Loucy (cell line): ENCODE measurements around the gene DGKB.

Source experiments
- H2AFZ ChIP-seq: fragments of 200-600 bp; sonication (generic); 2 replicates; pipeline ENCODE4 v1.6.0; 2016; ENCODE audit warnings: antibody characterized with exemption, mild to moderate bottlenecking, low read length, moderate library complexity
- H3F3A ChIP-seq: fragments of 200-600 bp; 2 replicates; pipeline ENCODE4 v1.6.0; 2016; ENCODE audit warnings: antibody characterized with exemption, low read depth, mild to moderate bottlenecking
- H3K27me3 ChIP-seq: fragments of 200-600 bp; sonication (generic); 2 replicates; pipeline ENCODE4 v1.6.1; 2014; ENCODE audit warnings: low read length, mild to moderate bottlenecking; ENCODE audit not compliant: insufficient read depth, poor library complexity, severe bottlenecking
- H3K36me3 ChIP-seq: fragments of 200-600 bp; sonication (generic); 2 replicates; pipeline ENCODE4 v1.6.1; 2016; ENCODE audit warnings: low read length; ENCODE audit not compliant: insufficient read depth
- H3K4me1 ChIP-seq: fragments of 200-600 bp; sonication (generic); 2 replicates; pipeline ENCODE4 v1.5.1; 2014; ENCODE audit warnings: low read length, mild to moderate bottlenecking; ENCODE audit not compliant: insufficient read depth, poor library complexity, severe bottlenecking
- H3K4me2 ChIP-seq: fragments of 200-600 bp; sonication (generic); 2 replicates; pipeline ENCODE4 v1.6.0; 2014; ENCODE audit warnings: antibody characterized with exemption, low read length, low read depth, mild to moderate bottlenecking; ENCODE audit not compliant: poor library complexity, severe bottlenecking
- H3K4me3 ChIP-seq: fragments of 200-600 bp; sonication (generic); 2 replicates; pipeline ENCODE4 v1.5.1; 2014; ENCODE audit warnings: low read length, mild to moderate bottlenecking, mixed read lengths; ENCODE audit not compliant: poor library complexity, severe bottlenecking
- H3K79me2 ChIP-seq: fragments of 200-600 bp; sonication (generic); 2 replicates; pipeline ENCODE4 v1.6.1; 2014; ENCODE audit warnings: low read length; ENCODE audit not compliant: insufficient read depth
- H3K9ac ChIP-seq: fragments of 200-600 bp; sonication (generic); 2 replicates; pipeline ENCODE4 v1.6.0; 2014; ENCODE audit warnings: mild to moderate bottlenecking, low read depth, low read length, moderate library complexity; ENCODE audit not compliant: poor library complexity, severe bottlenecking
- H3K9me2 ChIP-seq: fragments of 200-600 bp; sonication (generic); replicated peaks from 2 replicates; pipeline ENCODE4 v1.6.1; 2016; ENCODE audit warnings: low read depth, low read length, mixed read lengths
- H3K9me3 ChIP-seq: fragments of 200-600 bp; sonication (generic); 2 replicates; pipeline ENCODE4 v1.6.1; 2014; ENCODE audit warnings: mild to moderate bottlenecking, antibody characterized with exemption, low read length, low read depth; ENCODE audit not compliant: insufficient read depth
- H4K20me1 ChIP-seq: fragments of 200-600 bp; sonication (generic); 2 replicates; pipeline ENCODE4 v1.6.0; 2014; ENCODE audit warnings: antibody characterized with exemption, low read length, mild to moderate bottlenecking; ENCODE audit not compliant: insufficient read depth, poor library complexity, severe bottlenecking
- EZH2phosphoT487 ChIP-seq: fragments of 200-600 bp; IDR thresholded peaks from 2 replicates; pipeline ENCODE4 v1.6.1; 2018; ENCODE audit warnings: antibody characterized with exemption, mild to moderate bottlenecking, moderate library complexity, borderline replicate concordance
- TF ChIP-seq, protein P1 (sequence below): fragments of 200-600 bp; sonication (generic); conservative IDR thresholded peaks from 2 replicates; pipeline ENCODE4 v1.5.1; 2014; ENCODE audit warnings: mild to moderate bottlenecking, antibody characterized with exemption, low read length

Gene DGKB

DNA sequence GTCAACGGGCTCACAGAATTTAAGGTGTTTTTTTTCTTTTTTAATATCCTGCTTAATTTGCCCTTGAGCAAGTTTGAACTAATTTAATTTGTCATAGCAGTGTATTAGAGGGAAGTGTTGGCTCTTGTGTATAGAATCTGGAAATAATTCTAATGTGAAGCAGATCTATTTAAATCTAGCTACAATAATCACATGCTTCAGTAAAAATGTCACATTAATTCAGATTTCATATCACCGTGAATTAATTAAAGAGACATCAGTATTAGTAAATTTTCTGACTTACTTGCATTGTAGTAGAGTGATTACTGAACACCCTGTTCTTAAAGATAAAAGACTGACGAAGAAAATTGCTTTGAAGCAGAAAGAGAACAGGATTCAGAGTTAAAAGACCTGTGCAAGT lies 124.7 kb downstream of the DGKB start:
- Histone ChIP-seq H2AFZ (no peak overlapping the region), H3K9me3 (peaks cover 5% of the 10 kb centered on the region; the same call in 1 of the 2 replicates), H3K9ac (no peak overlapping the region), H3K79me2 (no peaks in the 10 kb centered on the region), H3F3A (no peaks in the 10 kb centered on the region), H3K4me3 (no peak overlapping the region), H3K9me2 (no peaks in the 10 kb centered on the region), H4K20me1 (no peaks in the 10 kb centered on the region), H3K27me3 (no peaks in the 10 kb centered on the region), H3K4me2 (no peak overlapping the region), H3K36me3 (no peaks in the 10 kb centered on the region), H3K4me1 (no peaks in the 10 kb centered on the region)
- TF ChIP-seq, protein P1, sequence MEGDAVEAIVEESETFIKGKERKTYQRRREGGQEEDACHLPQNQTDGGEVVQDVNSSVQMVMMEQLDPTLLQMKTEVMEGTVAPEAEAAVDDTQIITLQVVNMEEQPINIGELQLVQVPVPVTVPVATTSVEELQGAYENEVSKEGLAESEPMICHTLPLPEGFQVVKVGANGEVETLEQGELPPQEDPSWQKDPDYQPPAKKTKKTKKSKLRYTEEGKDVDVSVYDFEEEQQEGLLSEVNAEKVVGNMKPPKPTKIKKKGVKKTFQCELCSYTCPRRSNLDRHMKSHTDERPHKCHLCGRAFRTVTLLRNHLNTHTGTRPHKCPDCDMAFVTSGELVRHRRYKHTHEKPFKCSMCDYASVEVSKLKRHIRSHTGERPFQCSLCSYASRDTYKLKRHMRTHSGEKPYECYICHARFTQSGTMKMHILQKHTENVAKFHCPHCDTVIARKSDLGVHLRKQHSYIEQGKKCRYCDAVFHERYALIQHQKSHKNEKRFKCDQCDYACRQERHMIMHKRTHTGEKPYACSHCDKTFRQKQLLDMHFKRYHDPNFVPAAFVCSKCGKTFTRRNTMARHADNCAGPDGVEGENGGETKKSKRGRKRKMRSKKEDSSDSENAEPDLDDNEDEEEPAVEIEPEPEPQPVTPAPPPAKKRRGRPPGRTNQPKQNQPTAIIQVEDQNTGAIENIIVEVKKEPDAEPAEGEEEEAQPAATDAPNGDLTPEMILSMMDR = no peak
- no peak for TF ChIP-seq EZH2phosphoT487

- no peaks in the 10 kb centered on the region for H3K9me2 ChIP-seq
- no peak overlapping the region for H2AFZ ChIP-seq
- no peaks in the 10 kb centered on the region for H4K20me1 ChIP-seq
- H3K36me3 ChIP-seq = no peaks in the 10 kb centered on the region
- no peak overlapping the region for H3K4me3 ChIP-seq
- no peak overlapping the region for H3K9ac ChIP-seq
- no peaks in the 10 kb centered on the region for H3K79me2 ChIP-seq
- no peak overlapping the region for H3K4me2 ChIP-seq
- no peaks in the 10 kb centered on the region for H3K27me3 ChIP-seq
- TF ChIP-seq, protein P1 = no peak
- TF ChIP-seq EZH2phosphoT487 = no peak
- peaks cover 5% of the 10 kb centered on the region; the same call in 1 of the 2 replicates for H3K9me3 ChIP-seq
- no peaks in the 10 kb centered on the region for H3K4me1 ChIP-seq
- H3F3A ChIP-seq = no peaks in the 10 kb centered on the region
Measured at GRCh38 chr7:14776266-14776665, 126.3 kb downstream of the DGKB start.

- no peak overlapping the region for H2AFZ ChIP-seq
- peaks cover 5% of the 10 kb centered on the region; the same call in 1 of the 2 replicates for H3K9me3 ChIP-seq
- H3K9me2 ChIP-seq = no peaks in the 10 kb centered on the region
- no peaks in the 10 kb centered on the region for H3K4me1 ChIP-seq
- no peak overlapping the region for H3K4me3 ChIP-seq
- no peaks in the 10 kb centered on the region for H4K20me1 ChIP-seq
- no peak overlapping the region for H3K4me2 ChIP-seq
- H3K9ac ChIP-seq = no peak overlapping the region
- H3K36me3 ChIP-seq = no peaks in the 10 kb centered on the region
- H3K27me3 ChIP-seq = no peaks in the 10 kb centered on the region
- no peaks in the 10 kb centered on the region for H3K79me2 ChIP-seq
- TF ChIP-seq EZH2phosphoT487 = no peak
- TF ChIP-seq, protein P1 = no peak
- no peaks in the 10 kb centered on the region for H3F3A ChIP-seq
Measured at GRCh38 chr7:14773729-14774271, 128.8 kb downstream of the DGKB start.
